HG03520 (cell line): ENCODE data around the gene MDFIC.

Experiments
- ATAC-seq: cut with Tn5 transposase; IDR thresholded peaks from one replicate; pipeline ENCODE4 v1.9.1; 2021; ENCODE audit warnings: mild to moderate bottlenecking, moderate library complexity; ENCODE audit not compliant: unreplicated experiment

The MDFIC gene

GRCh38 chr7:114925434-114925833 lies 3.5 kb downstream of the MDFIC start:
- no peak for ATAC-seq

DNA sequence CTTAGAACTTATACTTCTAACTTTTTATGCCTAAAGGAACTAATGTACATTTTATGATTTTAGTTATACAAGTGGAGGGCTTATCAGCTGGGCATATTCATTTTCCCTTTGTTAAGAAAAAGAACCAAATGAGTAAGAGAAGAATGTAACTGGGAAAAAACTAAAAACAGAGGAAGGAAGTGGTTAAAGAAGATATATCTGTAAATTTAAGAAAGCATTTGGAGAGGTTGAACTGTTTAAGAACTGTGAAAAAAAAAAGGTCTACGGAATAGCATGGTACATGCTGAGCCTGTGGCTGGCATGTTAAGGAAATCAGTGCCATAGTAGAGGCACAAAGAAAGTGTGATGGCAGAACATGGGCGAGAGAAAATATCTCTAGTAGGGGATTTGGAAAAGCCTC lies 6.2 kb downstream of the MDFIC start:
- ATAC-seq: no peak

- ATAC-seq: no peak
These were observed 7.7 kb downstream of the MDFIC start for GRCh38 chr7:114929570-114929969.

DNA sequence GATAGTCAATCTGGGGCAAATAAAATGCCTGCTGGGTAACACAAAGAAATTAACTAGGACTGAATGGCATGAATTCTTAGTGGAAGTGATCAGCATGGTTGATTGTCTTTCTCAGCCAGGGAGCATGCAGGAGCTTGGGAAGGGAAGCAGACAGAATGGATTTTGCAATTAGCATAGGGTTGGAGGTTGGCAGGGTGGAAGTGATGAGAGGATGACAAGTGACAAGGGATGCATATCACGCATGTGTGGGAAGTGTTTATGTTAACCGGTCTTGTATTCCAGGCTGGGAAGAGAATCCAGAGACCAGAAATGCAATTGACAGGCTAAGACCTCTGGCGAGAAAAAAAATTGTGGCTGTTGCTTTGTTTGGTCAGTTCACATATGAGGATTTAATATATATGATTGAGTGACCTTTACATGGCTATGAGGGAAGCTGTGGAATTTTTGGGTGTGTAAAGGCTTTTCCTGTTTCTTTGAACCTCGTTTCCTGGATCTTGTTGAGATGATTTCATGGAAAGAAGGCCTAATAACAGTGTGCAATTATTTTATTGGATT lies 8.3 kb downstream of the MDFIC start:
- ATAC-seq: no peak

DNA sequence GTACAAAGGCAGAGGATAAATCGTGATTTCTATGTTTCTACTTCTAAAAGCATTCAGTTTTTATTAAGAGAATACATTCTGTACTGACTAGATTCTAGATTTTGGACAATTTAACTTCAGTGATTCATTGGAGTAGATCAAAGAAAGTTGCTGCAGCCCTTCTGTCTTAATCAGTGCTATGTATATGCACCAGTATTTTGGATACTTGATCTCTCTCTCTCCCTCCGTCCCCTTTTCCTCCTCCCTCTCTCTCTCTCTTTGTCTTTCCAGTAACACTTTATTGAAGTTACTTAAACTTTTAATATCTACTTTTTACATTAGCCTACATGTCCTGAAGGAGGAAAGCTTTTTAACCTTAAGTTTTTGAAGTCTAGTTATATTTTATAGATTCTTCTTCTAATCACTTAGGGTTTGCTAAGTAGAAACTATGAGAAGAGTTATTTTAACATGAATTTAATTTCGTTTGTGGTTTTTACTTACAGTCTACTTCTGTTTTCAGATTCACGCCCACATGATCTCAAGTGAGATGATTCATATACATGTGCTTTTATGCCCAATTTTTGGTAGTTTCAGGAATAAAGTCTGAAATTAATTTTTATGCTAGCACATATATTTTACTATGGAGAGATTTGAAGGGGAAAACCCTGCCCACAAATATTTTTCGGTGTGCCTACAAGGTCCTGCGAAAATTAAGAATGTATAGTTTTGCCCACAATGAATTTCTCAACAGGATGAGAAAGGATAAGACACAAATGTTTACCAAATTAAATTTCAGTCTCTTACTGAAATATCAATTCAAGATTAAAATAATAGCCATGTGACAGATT lies 9.1 kb downstream of the MDFIC start:
- ATAC-seq: peak; percentile 40

DNA sequence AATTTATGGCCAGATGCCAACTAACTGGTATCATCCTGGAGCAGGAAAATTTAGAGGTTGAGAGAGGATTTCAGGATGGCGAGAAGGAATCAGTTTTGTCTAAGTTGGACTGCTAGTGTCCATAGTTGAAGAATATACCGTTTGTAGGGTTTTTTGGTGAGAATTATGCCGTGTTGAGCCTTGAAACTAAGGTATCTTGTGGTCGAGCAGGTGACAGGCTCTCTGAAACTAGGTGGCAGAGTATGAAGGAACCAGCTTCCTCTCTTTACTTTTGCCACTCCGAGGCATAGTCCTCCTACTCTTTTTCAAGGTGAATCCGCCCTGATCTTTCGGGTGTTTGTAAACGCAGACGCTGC lies 9.7 kb downstream of the MDFIC start:
- ATAC-seq: peak; percentile 75

GRCh38 chr7:114932991-114933390 lies 11.1 kb downstream of the MDFIC start:
- ATAC-seq: no peak

GRCh38 chr7:114933658-114934057 lies 11.8 kb downstream of the MDFIC start:
- ATAC-seq: no peak

DNA sequence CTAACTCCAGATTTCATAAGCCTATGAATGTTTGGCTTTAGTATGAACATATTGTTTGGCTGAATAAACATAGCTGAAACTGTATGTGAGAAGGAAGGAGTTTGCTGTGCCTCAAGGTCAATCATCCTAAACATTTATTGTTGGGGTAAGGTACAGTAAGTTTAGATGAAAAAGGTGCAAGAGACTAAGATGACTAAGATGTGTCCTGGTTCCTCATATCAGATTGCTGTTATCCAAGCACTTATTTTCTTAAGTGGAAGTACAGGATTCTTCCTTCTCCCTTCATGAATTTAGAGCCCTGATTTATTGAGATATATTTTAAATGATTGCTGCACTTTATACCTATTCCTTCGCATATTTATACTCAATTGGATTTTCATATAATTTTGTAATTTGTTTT lies 12.2 kb downstream of the MDFIC start:
- ATAC-seq: no peak

GRCh38 chr7:114934713-114935112 lies 12.8 kb downstream of the MDFIC start:
- no peak for ATAC-seq

- no peak for ATAC-seq
These were observed 14.6 kb downstream of the MDFIC start for GRCh38 chr7:114936471-114936870.

DNA sequence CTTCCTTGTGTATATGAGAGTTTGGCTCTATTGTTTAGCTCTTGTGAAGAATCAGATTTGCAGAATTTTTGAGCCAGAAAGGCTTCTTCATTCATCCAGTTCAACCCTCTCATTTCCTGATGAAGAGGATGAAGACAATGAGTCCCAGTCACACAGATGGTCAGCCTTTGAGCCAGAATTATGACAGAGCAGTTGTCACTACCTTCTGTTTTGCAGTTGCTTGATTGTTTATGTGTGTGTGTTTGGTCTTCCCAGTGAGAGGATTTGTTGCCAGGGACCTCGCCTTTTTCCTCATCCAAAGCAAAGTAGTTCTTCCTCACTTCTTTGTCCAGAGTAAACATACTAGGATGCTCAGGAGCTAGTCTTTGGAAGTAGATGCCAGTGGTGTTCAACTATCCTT lies 15.6 kb downstream of the MDFIC start:
- ATAC-seq: no peak

DNA sequence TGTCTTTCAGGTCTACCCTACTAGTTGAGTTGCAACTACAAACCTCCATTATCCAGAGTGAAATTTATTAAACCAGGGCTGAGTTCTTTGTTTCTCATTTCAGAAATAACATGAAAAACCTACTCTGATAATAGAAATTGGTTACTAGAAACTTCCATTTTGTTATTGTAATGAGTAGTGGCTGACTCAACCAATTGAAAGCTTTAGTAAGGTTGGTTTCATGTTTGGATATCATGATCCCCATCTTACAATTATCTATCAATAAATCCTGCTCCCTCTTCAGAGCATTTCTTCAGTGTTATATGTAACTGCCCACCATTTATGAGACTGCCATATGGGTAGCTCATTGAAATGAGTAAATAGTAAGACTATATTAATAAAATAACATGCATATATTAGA lies 16.9 kb downstream of the MDFIC start:
- ATAC-seq: no peak

GRCh38 chr7:114939484-114940097 lies 17.7 kb downstream of the MDFIC start:
- no peak for ATAC-seq

DNA sequence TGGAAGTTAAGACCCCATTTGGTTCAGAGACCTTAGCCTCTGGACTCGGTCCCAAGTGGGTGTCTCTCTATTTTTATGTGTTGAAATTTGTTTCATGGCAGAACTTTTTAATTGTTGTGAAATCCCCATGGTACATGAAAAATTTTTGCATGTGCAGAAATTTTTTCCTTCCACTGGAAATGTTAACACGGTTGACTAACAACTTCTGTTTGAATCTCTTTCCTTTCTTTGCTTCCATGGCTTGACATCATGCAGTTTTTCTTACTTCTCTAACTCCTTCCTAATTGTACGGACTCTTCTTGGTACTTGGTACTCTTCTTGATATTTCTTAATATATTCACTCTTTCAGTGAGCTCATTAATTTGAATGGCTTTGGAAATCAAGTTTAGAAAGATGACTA lies 18.3 kb downstream of the MDFIC start:
- ATAC-seq: no peak

GRCh38 chr7:114941692-114942091 lies 19.8 kb downstream of the MDFIC start:
- no peak for ATAC-seq

DNA sequence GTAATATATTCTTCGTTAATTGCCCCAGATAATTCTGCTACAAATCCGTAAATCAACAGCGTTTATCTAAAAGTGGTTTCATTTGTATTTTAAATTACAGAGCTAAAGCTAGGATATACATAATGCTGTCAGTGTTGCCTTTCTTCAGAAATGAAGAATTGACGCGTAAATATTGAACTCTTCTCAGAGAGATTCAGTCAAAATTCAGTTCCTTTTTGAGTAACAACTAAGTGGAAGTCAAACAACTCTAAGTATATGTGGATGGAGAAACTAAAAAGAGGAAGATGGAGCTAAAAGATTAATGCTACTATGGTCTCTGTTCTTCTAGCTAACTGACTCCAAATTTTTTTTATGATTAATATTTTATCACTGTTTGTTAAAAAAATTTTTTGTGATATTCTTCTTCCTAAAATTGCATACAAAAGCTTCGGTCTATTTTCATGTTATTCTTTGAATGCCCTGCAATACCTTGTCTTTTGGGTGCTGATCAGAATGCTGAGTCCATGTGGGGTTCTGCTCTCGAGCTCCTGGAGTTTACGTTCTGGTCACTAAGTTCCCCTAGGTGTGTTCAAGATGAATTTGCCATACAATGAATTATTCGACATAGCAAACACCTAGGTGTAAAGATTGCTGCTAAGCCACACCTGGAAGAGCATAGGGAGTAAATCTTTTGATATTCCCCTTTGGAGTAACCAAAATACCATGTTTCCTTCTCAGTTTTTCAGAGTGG lies 20.7 kb downstream of the MDFIC start:
- ATAC-seq: peak; percentile 62

DNA sequence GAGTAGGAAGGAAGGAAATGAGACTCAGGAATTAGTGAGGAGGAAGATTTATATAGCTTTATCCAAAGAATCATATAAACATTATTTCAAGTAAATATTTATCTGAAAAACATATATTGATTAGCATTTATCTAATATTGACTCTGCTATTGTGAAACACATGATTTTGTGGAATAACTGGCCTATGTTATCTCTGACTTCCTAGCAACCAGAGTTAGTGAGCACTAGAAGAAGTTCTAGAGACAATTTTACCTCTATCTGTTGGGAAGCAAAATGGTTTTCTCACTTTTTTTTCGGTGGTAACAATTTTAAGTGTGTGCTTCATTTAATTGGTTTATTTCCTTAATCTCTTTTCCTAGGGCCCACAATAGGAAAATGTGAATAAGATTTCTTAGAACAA lies 21.6 kb downstream of the MDFIC start:
- no peak for ATAC-seq

DNA sequence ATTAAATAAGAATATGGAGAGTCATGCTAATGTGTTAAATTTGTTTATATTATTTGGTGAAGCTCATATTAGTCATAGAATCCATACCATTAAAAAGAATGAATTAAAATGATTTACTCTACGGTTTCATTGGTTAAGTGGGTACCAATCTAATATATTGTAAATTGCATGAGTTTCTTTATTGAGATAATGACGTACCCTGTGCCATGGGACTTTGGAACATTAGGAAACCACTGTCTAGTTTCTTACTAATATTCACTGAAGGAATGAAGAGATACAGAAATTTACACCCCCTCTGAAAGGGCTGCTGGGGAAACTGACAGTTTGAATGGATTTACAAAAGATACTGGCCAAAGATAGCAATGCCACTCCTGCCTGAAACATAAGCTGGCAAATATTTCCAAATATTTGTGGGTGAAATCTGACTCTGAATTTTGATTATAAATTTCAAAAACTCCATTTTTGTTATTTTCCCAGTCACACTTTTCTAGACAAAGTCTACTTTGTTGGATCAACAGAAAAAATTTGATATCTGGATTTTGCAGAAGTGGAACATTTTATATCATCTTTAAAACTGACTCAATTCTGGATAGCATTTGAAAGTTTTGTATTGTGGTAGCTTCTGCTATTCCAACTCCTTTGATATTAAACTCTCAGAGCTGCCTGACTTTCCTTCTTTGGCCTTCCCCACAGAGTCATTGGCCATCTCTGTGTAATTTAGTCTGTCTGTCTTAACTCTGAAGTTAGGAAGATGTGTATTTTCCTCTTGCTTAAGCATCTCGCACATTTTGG lies 22.3 kb downstream of the MDFIC start:
- no peak for ATAC-seq

DNA sequence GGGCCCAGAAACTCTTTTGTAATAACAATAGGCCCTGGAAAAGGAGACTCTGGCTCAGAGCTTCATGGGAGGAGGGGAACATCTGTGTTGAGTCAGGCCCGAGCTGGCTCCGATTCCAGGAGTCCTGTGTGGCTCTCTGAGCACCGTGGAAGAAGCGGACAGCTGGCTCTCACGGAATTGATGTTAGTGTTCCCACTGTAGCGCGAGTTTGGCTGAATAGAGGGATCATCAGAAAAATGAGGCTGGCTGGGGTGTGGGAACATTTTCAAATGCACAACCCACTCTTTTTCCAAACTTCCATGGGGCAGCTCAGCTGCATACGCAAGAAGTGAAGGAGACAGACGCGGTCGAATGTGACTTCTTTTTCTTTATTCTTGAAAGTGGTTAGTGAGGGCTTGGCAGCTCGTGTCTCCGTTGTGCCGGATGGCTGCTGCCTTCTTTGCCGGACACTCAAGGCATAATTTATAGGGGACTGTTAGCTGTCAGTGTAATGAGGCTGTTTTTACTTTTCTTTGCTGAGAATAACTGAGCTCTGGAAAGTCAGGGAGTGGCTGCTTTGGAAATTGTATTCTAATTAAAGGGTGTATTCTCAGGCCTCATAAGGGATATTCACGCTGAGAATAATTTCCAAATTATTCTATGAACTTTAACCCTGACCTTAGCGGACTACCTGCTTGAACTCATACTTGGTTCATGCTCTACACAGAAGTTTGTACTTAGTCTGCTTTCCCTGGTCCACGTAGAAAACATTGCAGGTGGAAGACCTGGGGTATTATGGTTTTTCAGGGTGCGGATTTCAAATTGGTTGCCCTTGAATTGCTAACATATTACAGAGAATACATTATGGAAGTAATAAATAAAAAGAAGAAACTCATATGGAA lies 23.1 kb downstream of the MDFIC start:
- no peak for ATAC-seq
